Keratinocyte (primary cell): ENCODE data around the gene TMEM243. TPM values are rescaled to one million over a fixed set of nuclear protein-coding genes. Genes with fewer than 3 reads are reported as not detected.

Experiments
- DNase-seq: peaks from one replicate; pipeline ENCODE4 v3.0.0-alpha.2; 2011; ENCODE audit warnings: low read depth, missing footprints, low spot score
- FAIRE-seq: peaks from 2 replicates; lab custom pipeline; 2011; peaks lifted over from hg19 to GRCh38; lab: Jason Lieb, UNC
- H2AFZ ChIP-seq: 2 replicates; pipeline ENCODE4 v1.6.0; 2012; ENCODE audit warnings: low read length, control low read depth, inconsistent platforms; ENCODE audit not compliant: control insufficient read depth
- H3K27ac ChIP-seq: 2 replicates; pipeline ENCODE4 v1.5.1; 2011; ENCODE audit warnings: low read length; ENCODE audit not compliant: control insufficient read depth, insufficient read depth
- H3K27me3 ChIP-seq: 3 replicates; pipeline ENCODE4 v1.6.0; 2011; ENCODE audit warnings: low read length; ENCODE audit not compliant: control insufficient read depth, insufficient read depth; ENCODE audit errors: extremely low read depth
- H3K36me3 ChIP-seq, 2 experiments: 2 replicates in 1 of 2; 3 replicates in 1 of 2; pipeline ENCODE4 v1.5.1; 2011; ENCODE audit warnings: low read length in 2 of 2, mild to moderate bottlenecking in 1 of 2; ENCODE audit not compliant: control insufficient read depth in 2 of 2, insufficient read depth in 2 of 2; ENCODE audit errors: extremely low read depth in 1 of 2
- H3K4me1 ChIP-seq: 3 replicates; pipeline ENCODE4 v1.5.1; 2011; ENCODE audit warnings: low read length; ENCODE audit not compliant: control insufficient read depth, insufficient read depth; ENCODE audit errors: extremely low read depth
- H3K4me2 ChIP-seq: 3 replicates; pipeline ENCODE4 v1.6.0; 2011; ENCODE audit warnings: low read depth, low read length; ENCODE audit not compliant: control insufficient read depth, insufficient read depth; ENCODE audit errors: extremely low read depth
- H3K4me3 ChIP-seq, 3 experiments: fragments of 200-600 bp in 1 of 3; sonication (generic) in 1 of 3; 2 replicates in 2 of 3; 3 replicates in 1 of 3; pipeline ENCODE4 v1.5.1; 2011 to 2016; ENCODE audit warnings: low read length in 3 of 3, mild to moderate bottlenecking in 3 of 3, control low read depth in 2 of 3, inconsistent platforms in 1 of 3, low read depth in 1 of 3, mixed read lengths in 1 of 3, mixed run types in 1 of 3, moderate library complexity in 1 of 3; ENCODE audit not compliant: control insufficient read depth in 2 of 3, insufficient read depth in 2 of 3; ENCODE audit errors: extremely low read depth in 1 of 3
- H3K79me2 ChIP-seq: 2 replicates; pipeline ENCODE4 v1.6.0; 2012; ENCODE audit warnings: low read length; ENCODE audit not compliant: control insufficient read depth, insufficient read depth
- H3K9ac ChIP-seq: 3 replicates; pipeline ENCODE4 v1.6.0; 2011; ENCODE audit warnings: low read length; ENCODE audit not compliant: control insufficient read depth, insufficient read depth; ENCODE audit errors: extremely low read depth
- H3K9me1 ChIP-seq: 3 replicates; pipeline ENCODE4 v1.6.0; 2011; ENCODE audit warnings: low read length; ENCODE audit not compliant: control insufficient read depth, insufficient read depth; ENCODE audit errors: extremely low read depth
- H3K9me3 ChIP-seq: 2 replicates; pipeline ENCODE4 v1.5.1; 2012; ENCODE audit warnings: low read depth, low read length; ENCODE audit not compliant: control insufficient read depth
- H4K20me1 ChIP-seq: 3 replicates; pipeline ENCODE4 v1.6.0; 2011; ENCODE audit warnings: low read length; ENCODE audit not compliant: control insufficient read depth, insufficient read depth; ENCODE audit errors: extremely low read depth
- EZH2 ChIP-seq: IDR thresholded peaks from one replicate; pipeline ENCODE4 v1.6.1; 2012; ENCODE audit warnings: inconsistent platforms, mild to moderate bottlenecking, low read length, moderate library complexity
- dilution Hi-C: fragments of 300-500 bp; cut with MboI; formaldehyde crosslinking; loops from one replicate; pipeline ENCODE4 v1.7.0; 2020; ENCODE audit warnings: low sequenced_read_pairs; ENCODE audit not compliant: extremely low pct_ligation_motif_present
- polyA plus RNA-seq, 5 experiments: library from polyadenylated mRNA; depleted of rRNA in 3 of 5; stranded (reverse) in 3 of 5; stranded (forward) in 1 of 5; unstranded in 1 of 5; fragments of >200 nt; gene quantifications; 1 replicate in 1 of 5; 2 replicates in 3 of 5; 3 replicates in 1 of 5; pipeline versions ENCODE4 v1.2.1 to v1.2.3, GENCODE V29; 2011 to 2012; ENCODE audit warnings: missing spikeins in 2 of 5, low read depth in 1 of 5, low replicate concordance in 1 of 5
- TF ChIP-seq, protein P1 (sequence below), 3 experiments: IDR thresholded peaks in 1 of 3; conservative IDR thresholded peaks in 1 of 3; optimal IDR thresholded peaks in 1 of 3; 2 replicates in 2 of 3; 3 replicates in 1 of 3; pipeline versions ENCODE3 to v1.5.1; 2011; ENCODE audit warnings: low read length in 3 of 3, mild to moderate bottlenecking in 3 of 3, moderate library complexity in 2 of 3, control low read depth in 1 of 3, inconsistent platforms in 1 of 3; ENCODE audit not compliant: insufficient read depth in 2 of 3; ENCODE audit errors: extremely low read depth in 1 of 3

The TMEM243 gene
- polyA plus RNA-seq, 1 donor (not counting 4 experiments of a cell fraction or from before 2014, with no cell fraction given) = 30.6 TPM

DNA sequence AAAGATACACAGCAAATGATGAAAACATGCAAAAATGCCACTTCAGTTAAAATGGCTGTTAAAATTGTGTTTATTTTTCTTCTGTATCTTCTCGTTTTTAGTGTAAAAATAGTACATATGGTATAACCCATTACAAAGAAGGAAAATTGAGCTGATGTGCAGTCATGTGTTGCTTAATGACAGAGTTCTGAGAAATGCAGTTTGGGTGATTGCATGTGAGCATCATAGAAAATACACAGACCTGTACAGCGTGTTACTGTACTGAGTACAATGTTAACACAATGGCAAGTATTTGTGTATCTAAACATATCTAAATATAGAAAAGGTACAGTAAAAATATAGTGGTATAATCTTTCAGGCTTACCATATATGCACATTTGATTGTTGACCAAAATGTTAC is 60.0 kb downstream of the TMEM243 start:
- H3K36me3 ChIP-seq = peaks cover 0 to 12% of the 10 kb centered on the region in 2 experiments
- H3K27me3 ChIP-seq = no peaks in the 10 kb centered on the region
- no peak overlapping the region for H3K9ac ChIP-seq
- H3K27ac ChIP-seq = no peak overlapping the region
- no peak overlapping the region for H2AFZ ChIP-seq
- dilution Hi-C loops = no loop called here
- no peaks in the 10 kb centered on the region for H3K9me1 ChIP-seq
- H3K4me1 ChIP-seq = peaks cover 33% of the 10 kb centered on the region
- peaks cover 5% of the 10 kb centered on the region for H4K20me1 ChIP-seq
- H3K79me2 ChIP-seq = peaks cover 77% of the 10 kb centered on the region
- TF ChIP-seq EZH2 = no peak
- TF ChIP-seq, protein P1, sequence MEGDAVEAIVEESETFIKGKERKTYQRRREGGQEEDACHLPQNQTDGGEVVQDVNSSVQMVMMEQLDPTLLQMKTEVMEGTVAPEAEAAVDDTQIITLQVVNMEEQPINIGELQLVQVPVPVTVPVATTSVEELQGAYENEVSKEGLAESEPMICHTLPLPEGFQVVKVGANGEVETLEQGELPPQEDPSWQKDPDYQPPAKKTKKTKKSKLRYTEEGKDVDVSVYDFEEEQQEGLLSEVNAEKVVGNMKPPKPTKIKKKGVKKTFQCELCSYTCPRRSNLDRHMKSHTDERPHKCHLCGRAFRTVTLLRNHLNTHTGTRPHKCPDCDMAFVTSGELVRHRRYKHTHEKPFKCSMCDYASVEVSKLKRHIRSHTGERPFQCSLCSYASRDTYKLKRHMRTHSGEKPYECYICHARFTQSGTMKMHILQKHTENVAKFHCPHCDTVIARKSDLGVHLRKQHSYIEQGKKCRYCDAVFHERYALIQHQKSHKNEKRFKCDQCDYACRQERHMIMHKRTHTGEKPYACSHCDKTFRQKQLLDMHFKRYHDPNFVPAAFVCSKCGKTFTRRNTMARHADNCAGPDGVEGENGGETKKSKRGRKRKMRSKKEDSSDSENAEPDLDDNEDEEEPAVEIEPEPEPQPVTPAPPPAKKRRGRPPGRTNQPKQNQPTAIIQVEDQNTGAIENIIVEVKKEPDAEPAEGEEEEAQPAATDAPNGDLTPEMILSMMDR (optimal IDR thresholded peaks at IDR 0.05 in 1 of 3, IDR thresholded peaks at IDR 0.05 in 1 of 3, conservative IDR thresholded peaks at IDR 0.05 in 1 of 3; ENCODE audit: extremely low read depth in 1 of 3, insufficient read depth in 2 of 3, low read length in 3 of 3) = no peak
- H3K4me3 ChIP-seq = no peak overlapping the region
- H3K9me3 ChIP-seq = no peaks in the 10 kb centered on the region
- FAIRE-seq = no peak
- no peak for DNase-seq
- no peak overlapping the region for H3K4me2 ChIP-seq

DNA sequence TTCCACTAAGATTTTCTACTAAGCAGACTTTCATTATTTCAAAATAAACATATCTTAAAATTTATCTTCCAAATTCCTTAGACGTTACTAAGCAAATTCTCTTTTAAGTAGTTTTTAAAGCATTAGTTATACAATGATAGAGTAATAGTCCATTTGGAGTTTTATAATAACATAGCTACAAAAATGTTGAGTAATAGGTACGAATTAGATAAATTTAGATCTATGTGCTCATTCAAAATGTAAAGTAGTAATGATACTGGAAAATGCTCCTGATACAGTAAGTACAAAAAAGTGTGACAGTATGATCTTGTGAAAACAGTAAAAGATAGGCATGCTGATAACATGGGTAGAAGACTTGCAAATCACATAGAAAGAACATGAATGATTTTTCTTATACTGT is 62.8 kb downstream of the TMEM243 start:
- FAIRE-seq (no peak), DNase-seq (no peak)
- no peaks in the 10 kb centered on the region for H3K27me3 ChIP-seq
- H3K79me2 ChIP-seq = peaks cover 85% of the 10 kb centered on the region
- H2AFZ ChIP-seq = no peak overlapping the region
- H3K9ac ChIP-seq = no peak overlapping the region
- H3K27ac ChIP-seq = no peak overlapping the region
- no peaks in the 10 kb centered on the region for H3K9me1 ChIP-seq
- peak overlapping the region; percentile 25 for H3K4me2 ChIP-seq
- dilution Hi-C loops = no loop called here
- no peak overlapping the region for H3K4me3 ChIP-seq
- H4K20me1 ChIP-seq = peaks cover 5% of the 10 kb centered on the region
- H3K4me1 ChIP-seq = peaks cover 30% of the 10 kb centered on the region
- no peaks in the 10 kb centered on the region for H3K9me3 ChIP-seq
- TF ChIP-seq, protein P1 (optimal IDR thresholded peaks at IDR 0.05 in 1 of 3, IDR thresholded peaks at IDR 0.05 in 1 of 3, conservative IDR thresholded peaks at IDR 0.05 in 1 of 3; ENCODE audit: extremely low read depth in 1 of 3, insufficient read depth in 2 of 3, low read length in 3 of 3) = no peak
- TF ChIP-seq EZH2 = no peak
- peaks cover 0 to 9% of the 10 kb centered on the region in 2 experiments for H3K36me3 ChIP-seq
